LHCN-M2 (cell line): Measurements from ENCODE around the gene LIME1. TPM values are rescaled to one million over a fixed set of nuclear protein-coding genes. Genes with fewer than 3 reads are reported as not detected.
"Not testable (repeated sequence)": the region's sequence is repeated elsewhere in the genome, so short reads cannot be mapped to it uniquely, and the experiment has no call there.

Source experiments
- DNase-seq: peaks from one replicate; pipeline ENCODE4 v3.0.0-alpha.2; 2012; ENCODE audit warnings: low read depth
- total RNA-seq: library from RNA; depleted of rRNA; stranded (reverse); fragments of >200 nt; gene quantifications from 2 replicates; pipeline ENCODE4 v1.2.3, GENCODE V29; 2014

The LIME1 gene
- total RNA-seq, 1 experiment from 2014 or later = 16.2 TPM

- DNase-seq = peak; percentile 82
Measured at GRCh38 chr20:63707558-63708300, 28.7 kb upstream of the LIME1 start, which contains the start of the genes ARFRP1 and ZGPAT. Gene ARFRP1, minus strand, starts transcription at chr20:63707976. Its CDS starts 885 bp downstream, at chr20:63707091. Gene ZGPAT, plus strand, starts transcription at chr20:63708039. Its CDS starts 542 bp downstream, at chr20:63708581.

GRCh38 chr20:63708301-63709148 is 27.9 kb upstream of the LIME1 start:
- no peak for DNase-seq

- no peak for DNase-seq
Measured at GRCh38 chr20:63709149-63709527, 27.3 kb upstream of the LIME1 start.

- no peak for DNase-seq
Measured at GRCh38 chr20:63711085-63711645, 25.3 kb upstream of the LIME1 start.

- no peak for DNase-seq
Measured at GRCh38 chr20:63712191-63712590, 24.3 kb upstream of the LIME1 start.

GRCh38 chr20:63714858-63715257 is 21.6 kb upstream of the LIME1 start:
- DNase-seq = no peak

GRCh38 chr20:63718996-63719395 is 17.5 kb upstream of the LIME1 start:
- no peak for DNase-seq

- DNase-seq = not testable (repeated sequence)
Measured at GRCh38 chr20:63722967-63723622, 13.4 kb upstream of the LIME1 start.

- not testable (repeated sequence) for DNase-seq
Measured at GRCh38 chr20:63730189-63730733, 6.2 kb upstream of the LIME1 start.

- no peak for DNase-seq
Measured at GRCh38 chr20:63731410-63731809, 5.1 kb upstream of the LIME1 start.

- DNase-seq = no peak
Measured at GRCh38 chr20:63732118-63733095, 4.1 kb upstream of the LIME1 start.

GRCh38 chr20:63733117-63733516 is 3.3 kb upstream of the LIME1 start:
- no peak for DNase-seq

- DNase-seq = no peak
Measured at GRCh38 chr20:63733579-63734081, 2.8 kb upstream of the LIME1 start.

- no peak for DNase-seq
Measured at GRCh38 chr20:63734111-63734945, 2.1 kb upstream of the LIME1 start.

GRCh38 chr20:63734946-63735858 is 1.3 kb upstream of the LIME1 start:
- no peak for DNase-seq

GRCh38 chr20:63736893-63737694 is 630 bp downstream of the LIME1 start:
- DNase-seq = no peak

- no peak for DNase-seq
Measured at GRCh38 chr20:63737695-63737944, 1.2 kb downstream of the LIME1 start.
